Activated CD4-positive, alpha-beta T cell treated with anti-CD3 and anti-CD28 coated beads for 36 hours (primary cell): ENCODE measurements around the gene ZNF594. TPM values are rescaled to one million over a fixed set of nuclear protein-coding genes. Genes with fewer than 3 reads are reported as not detected.
"Not testable (repeated sequence)": the region's sequence is repeated elsewhere in the genome, so short reads cannot be mapped to it uniquely, and the experiment has no call there.

Source experiments
- ATAC-seq: fragments of 200-7000 bp; cut with Tn5 transposase; one replicate; pipeline ENCODE4 v1.10.0; 2021; ENCODE audit warnings: mild to moderate bottlenecking, moderate library complexity
- CTCF ChIA-PET: fragments of 350-600 bp; sonication (Branson Sonifier 250); formaldehyde crosslinking; loops from one replicate; lab custom pipeline; 2021; ENCODE audit warnings: antibody characterized with exemption; lab: Charles Lee
- POLR2A ChIA-PET: fragments of 350-600 bp; sonication (Branson Sonifier 250); formaldehyde crosslinking; loops from one replicate; lab custom pipeline; 2021; ENCODE audit warnings: antibody characterized with exemption, inconsistent platforms; lab: Charles Lee
- DNase-seq: peaks from one replicate; pipeline ENCODE4 v3.0.0-alpha.2; 2020
- H3K27ac Mint-ChIP-seq: one replicate; pipeline ENCODE4 v1.8.0; 2021; ENCODE audit warnings: mixed read lengths
- H3K27me3 Mint-ChIP-seq: one replicate; pipeline ENCODE4 v1.8.0; 2021; ENCODE audit warnings: mixed read lengths
- H3K36me3 Mint-ChIP-seq: one replicate; pipeline ENCODE4 v1.8.0; 2021; ENCODE audit warnings: low read depth, mixed read lengths
- H3K4me1 Mint-ChIP-seq: one replicate; pipeline ENCODE4 v1.8.0; 2021; ENCODE audit warnings: mixed read lengths
- H3K4me3 Mint-ChIP-seq: one replicate; pipeline ENCODE4 v1.8.0; 2021; ENCODE audit warnings: mild to moderate bottlenecking, moderate library complexity, mixed read lengths
- H3K9me3 Mint-ChIP-seq: one replicate; pipeline ENCODE4 v1.8.0; 2021; ENCODE audit warnings: low read depth, mixed read lengths
- intact Hi-C, 2 experiments: fragments of 100-400 bp; cut with DNase I in 1 of 2; cut with micrococcal nuclease in 1 of 2; formaldehyde crosslinking; loops; one replicate each; pipeline versions ENCODE4 v1.14.2 to v1.15.1; 2022 to 2024; cut with DNase I, micrococcal nuclease
- total RNA-seq, 2 experiments: library from RNA; stranded (reverse); gene quantifications; one replicate each; pipeline ENCODE4 v1.2.3, GENCODE V29; 2021

The ZNF594 gene
- 1 to 10 TPM; 8.0 to 8.4 TPM for total RNA-seq

DNA sequence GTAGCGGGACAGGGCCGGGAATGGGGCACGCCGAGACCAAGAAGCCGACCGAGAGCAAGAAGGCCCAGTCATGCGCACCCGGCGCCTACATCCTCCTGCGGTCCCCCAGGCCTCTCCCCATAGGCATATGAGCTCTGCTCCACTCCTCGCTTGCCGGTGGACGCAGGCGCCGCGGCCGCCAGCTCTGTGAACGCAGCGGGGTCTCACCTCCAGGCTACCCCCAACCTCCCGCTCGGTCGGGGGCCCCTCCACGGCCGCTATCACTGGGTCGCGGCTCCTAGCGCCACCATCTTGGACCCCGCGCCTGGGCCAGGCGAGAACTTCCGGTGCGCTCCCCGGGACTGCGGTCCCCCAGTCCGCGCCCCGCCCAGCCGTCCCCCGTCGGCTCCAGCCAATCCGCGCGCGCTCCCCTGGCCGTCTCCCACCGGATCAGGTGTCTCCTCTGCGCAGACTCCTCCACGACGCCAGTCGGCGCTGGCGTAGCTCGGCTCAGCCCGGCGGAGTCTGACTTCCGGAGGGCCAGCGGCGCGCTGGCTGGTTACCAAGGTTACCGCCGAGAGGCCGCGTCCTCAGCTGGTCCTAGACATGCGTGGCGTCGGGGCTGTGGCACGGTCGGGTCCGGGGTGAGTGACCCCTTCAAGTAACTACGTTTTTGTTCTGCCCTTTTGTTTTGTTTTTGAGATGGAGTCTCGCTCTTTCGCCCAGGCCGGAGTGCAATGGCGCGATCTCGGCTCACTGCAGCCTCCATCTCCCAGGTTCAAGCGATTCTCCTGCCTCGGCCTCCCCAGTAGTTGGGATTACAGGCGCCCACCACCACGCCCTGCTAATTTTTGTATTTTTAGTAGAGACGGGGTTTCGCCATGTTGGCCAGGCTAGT is at the start of gene ZNF594:
Gene ZNF594 (minus strand): TSS at position 328 of the 877 bp plus-strand sequence. CDS start 7,612 bp downstream, outside the sequence.
- DNase-seq = peak; percentile 99
- peak; percentile 100 for ATAC-seq
- Mint-ChIP-seq H3K4me3 (peak within 1 kb of the TSS; percentile 94), H3K9me3 (peaks cover 17% of the 10 kb centered on the region), H3K4me1 (peaks cover 27% of the 10 kb centered on the region), H3K27me3 (no peaks in the 10 kb centered on the region), H3K27ac (peak within 1 kb of the TSS; percentile 88), H3K36me3 (peaks cover 40% of the 10 kb centered on the region)
- intact Hi-C loops = loop anchor here (1.0 to 10.0 kb wide), 12 partner anchors 80 to 1251 kb away; partner anchors contain the start of genes C1QBP (in 2 of the 2), ANKFY1 (in 1 of the 2), DERL2 (in 1 of the 2) and DHX33 (in 1 of the 2)
- ChIA-PET CTCF (interaction anchor here (0.6 to 2.1 kb wide), 7 partner anchors 21 to 1458 kb away, joined by 3 to 6 read pairs (median 3); partner anchors contain the start of gene C1QBP), POLR2A (interaction anchor here (0.6 to 1.4 kb wide), 3 partner anchors 10 to 294 kb away, joined by 3 to 6 read pairs (median 3); partner anchors contain the start of genes DERL2 and MIS12)

DNA sequence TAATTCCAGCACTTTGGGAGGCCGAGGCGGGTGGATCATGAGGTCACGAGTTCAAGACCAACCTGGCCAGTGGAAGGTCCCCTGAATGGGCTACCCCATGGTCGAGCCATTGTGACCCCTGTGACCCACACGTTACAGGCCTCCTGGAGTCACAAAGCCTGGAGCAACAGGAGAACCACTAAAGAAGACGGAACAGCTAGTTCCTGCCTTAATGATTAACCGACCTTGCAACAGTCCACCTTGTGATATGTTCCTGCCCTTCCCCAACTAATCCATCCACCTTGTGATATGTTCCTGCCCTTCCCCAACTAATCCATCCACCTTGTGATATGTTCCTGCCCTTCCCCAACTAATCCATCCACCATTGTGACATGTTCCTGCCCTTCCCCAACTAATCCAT is 48.1 kb upstream of the ZNF594 start:
- not testable (repeated sequence) for H3K27ac Mint-ChIP-seq, ATAC-seq, H3K27me3 Mint-ChIP-seq, H3K9me3 Mint-ChIP-seq, H3K36me3 Mint-ChIP-seq, DNase-seq, H3K4me3 Mint-ChIP-seq
- ChIA-PET POLR2A (interaction anchor here (0.7 kb wide), 1 partner anchor 90 kb away, joined by 4 read pairs; no protein-coding TSS in a partner anchor), CTCF (interaction anchor here (1.3 kb wide), 1 partner anchor 12 kb away, joined by 3 read pairs; no protein-coding TSS in a partner anchor)
- intact Hi-C loops = loop anchor here in 1 of 2 experiments (5.0 to 10.0 kb wide), 2 partner anchors 43 to 135 kb away; partner anchors contain the start of gene RABEP1
- H3K4me1 Mint-ChIP-seq = peaks cover 32% of the 10 kb centered on the region

DNA sequence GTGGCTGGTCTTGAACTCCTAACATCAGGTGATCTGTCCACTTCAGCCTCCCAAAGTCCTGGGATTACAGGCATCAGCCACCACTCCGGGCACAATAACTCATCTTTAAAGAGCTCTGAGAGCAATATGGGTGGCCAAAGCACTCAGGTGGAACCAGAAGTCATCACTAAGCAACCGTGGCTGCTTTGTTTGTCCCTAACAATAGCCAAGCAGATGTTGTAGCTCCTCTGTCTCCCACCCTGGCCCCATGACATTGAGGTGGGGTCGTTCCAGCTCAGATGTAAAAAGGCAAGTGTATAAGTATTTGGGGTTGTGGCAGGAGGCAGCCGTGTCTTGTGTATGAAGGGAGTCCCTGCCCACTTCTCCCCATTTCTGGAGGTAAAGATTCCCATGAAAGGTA is 46.7 kb upstream of the ZNF594 start:
- CTCF ChIA-PET = interaction anchor here (0.8 to 1.1 kb wide), 5 partner anchors 8 to 31 kb away, joined by 3 to 4 read pairs (median 3); no protein-coding TSS in a partner anchor
- no peaks in the 10 kb centered on the region for H3K36me3 Mint-ChIP-seq
- no peak overlapping the region for H3K4me3 Mint-ChIP-seq
- H3K27me3 Mint-ChIP-seq = no peaks in the 10 kb centered on the region
- DNase-seq = no peak
- intact Hi-C loops = loop anchor here in 1 of 2 experiments (5.0 kb wide), 1 partner anchor 44 kb away; the partner anchor contains the start of gene RABEP1
- POLR2A ChIA-PET = interaction anchor here (0.5 to 0.7 kb wide), 2 partner anchors 167 to 179 kb away, joined by 3 to 5 read pairs; no protein-coding TSS in a partner anchor
- H3K27ac Mint-ChIP-seq = no peak overlapping the region
- peaks cover 3% of the 10 kb centered on the region for H3K9me3 Mint-ChIP-seq
- H3K4me1 Mint-ChIP-seq = peaks cover 32% of the 10 kb centered on the region
- no peak for ATAC-seq

DNA sequence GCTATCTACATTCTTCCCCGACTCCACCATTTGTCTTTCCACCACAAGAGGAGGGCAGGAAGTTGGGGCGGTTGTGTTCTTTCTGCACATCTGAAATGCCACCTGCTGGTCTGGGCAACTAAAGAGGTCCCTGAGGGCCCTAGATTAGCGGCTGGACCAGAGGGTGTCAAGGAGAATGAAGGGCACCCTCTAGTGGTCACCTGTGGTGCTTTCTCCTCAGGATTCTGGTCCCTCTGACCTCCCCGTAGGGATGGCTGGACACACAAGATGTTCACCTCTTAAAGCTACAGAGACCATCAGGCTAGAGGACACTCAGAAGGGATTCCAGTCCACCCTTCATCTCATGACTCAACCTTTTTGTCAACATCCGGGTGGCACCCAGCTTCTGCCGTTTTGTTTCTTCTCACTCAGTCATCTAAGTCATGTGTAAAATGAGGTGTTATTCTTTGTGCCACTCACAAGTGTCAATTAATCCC is 45.9 kb upstream of the ZNF594 start:
- Mint-ChIP-seq H3K4me1 (peaks cover 24% of the 10 kb centered on the region), H3K27me3 (no peaks in the 10 kb centered on the region), H3K27ac (no peak overlapping the region), H3K36me3 (no peaks in the 10 kb centered on the region), H3K4me3 (no peak overlapping the region), H3K9me3 (no peaks in the 10 kb centered on the region)
- DNase-seq (peak; percentile 70), ATAC-seq (peak; percentile 69)
- intact Hi-C loops = loop anchor here (1.0 to 5.0 kb wide), 2 partner anchors 40 to 45 kb away; partner anchors contain the start of gene RABEP1 (in 1 of the 2)
- ChIA-PET CTCF (interaction anchor here (0.9 to 1.3 kb wide), 5 partner anchors 8 to 32 kb away, joined by 3 to 4 read pairs (median 3); no protein-coding TSS in a partner anchor), POLR2A (interaction anchor here (0.6 kb wide), 1 partner anchor 263 kb away, joined by 4 read pairs; no protein-coding TSS in a partner anchor)

DNA sequence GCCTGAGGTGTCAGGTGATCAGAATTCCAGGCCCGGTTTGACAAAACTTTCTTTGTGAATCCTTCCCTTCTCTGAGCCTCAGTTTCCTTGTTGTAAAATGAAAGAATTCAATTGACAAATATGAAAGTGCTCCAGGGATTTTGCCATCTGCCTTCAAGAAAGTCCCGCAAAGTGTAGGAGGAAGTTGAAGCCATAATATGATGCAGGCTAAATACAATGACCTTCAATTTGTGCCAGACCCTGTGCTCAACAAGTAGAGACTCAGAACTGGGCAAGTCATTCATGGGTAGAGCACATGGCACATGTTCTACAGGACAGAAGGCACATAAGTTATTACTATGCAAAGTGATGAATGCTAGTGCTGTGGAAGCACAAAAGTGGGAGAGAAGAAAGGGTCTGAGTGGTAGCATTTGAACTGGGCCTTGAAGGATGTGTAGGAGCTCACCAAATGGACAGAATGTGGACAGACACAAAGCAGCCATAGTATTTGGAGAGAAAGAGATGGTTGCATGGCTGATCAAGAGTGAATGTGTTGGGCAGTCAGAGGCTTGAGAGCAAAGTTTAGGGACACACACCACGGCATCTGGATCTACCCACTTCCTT is 45.4 kb upstream of the ZNF594 start:
- Mint-ChIP-seq H3K4me1 (peaks cover 19% of the 10 kb centered on the region), H3K4me3 (no peak overlapping the region), H3K27ac (no peak overlapping the region), H3K27me3 (no peaks in the 10 kb centered on the region), H3K36me3 (no peaks in the 10 kb centered on the region), H3K9me3 (no peaks in the 10 kb centered on the region)
- DNase-seq (no peak), ATAC-seq (no peak)
- ChIA-PET CTCF (interaction anchor here (0.9 to 1.3 kb wide), 6 partner anchors 9 to 75 kb away, joined by 3 to 4 read pairs (median 3); no protein-coding TSS in a partner anchor), POLR2A (interaction anchor here (0.6 kb wide), 1 partner anchor 262 kb away, joined by 4 read pairs; no protein-coding TSS in a partner anchor)
- intact Hi-C loops = loop anchor here (1.0 to 5.0 kb wide), 2 partner anchors 40 to 45 kb away; partner anchors contain the start of gene RABEP1 (in 1 of the 2)

DNA sequence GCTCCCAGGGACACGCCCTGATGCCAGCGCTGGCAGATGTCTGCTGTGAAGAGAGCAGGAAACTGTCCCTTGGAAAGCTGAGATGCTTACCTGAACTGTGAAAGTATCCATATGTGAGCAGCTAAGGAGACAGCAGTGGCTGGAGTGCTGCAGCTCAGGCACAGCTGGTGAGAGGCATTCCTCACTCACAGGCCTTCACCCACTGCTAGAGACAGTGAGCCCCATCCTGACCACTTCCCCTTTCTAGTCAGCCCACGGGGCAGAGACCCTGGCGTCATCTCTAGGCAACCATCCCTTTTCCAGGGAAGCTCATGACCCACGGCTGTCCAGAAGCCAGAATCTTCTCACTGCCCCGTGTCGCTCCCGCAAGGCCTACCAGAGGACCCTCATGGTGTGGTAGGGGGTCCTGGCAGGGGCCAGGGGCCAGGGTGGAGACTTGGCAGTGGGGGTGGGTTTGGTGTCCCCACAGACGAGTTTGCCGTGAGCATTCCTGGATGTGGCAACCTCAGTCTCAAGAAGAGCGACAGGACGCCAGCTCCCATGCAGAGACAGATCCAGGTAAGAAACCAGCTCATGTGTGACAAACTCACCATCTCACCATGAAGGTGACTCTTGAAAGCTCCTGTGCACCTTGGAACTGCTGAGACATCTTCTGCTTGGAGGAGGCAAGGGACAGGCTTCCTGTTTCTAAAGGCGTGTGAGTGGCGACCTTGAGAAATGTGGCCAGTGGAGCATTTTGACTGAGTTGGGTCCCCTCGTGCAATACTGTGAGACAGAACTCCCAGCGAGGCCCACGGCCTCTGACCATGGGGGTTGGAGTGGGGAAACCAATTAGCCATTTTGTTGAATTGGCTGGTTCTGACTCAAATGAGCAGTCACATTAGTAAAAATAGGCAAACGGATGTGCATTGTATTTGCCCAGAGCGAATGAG is 43.2 kb upstream of the ZNF594 start, which contains the start of gene SCIMP:
Gene SCIMP (minus strand): TSS at position 216 of the 932 bp plus-strand sequence. CDS start 105 bp downstream, at position 111.
- ChIA-PET POLR2A (no interaction called here), CTCF (interaction anchor here (0.6 to 0.9 kb wide), 3 partner anchors 15 to 48 kb away, joined by 3 to 5 read pairs (median 4); no protein-coding TSS in a partner anchor)
- no peaks in the 10 kb centered on the region for H3K27me3 Mint-ChIP-seq
- intact Hi-C loops = loop anchor here in 1 of 2 experiments (5.0 kb wide), 1 partner anchor 47 kb away; the partner anchor contains the start of gene RABEP1
- no peak for ATAC-seq
- H3K36me3 Mint-ChIP-seq = no peaks in the 10 kb centered on the region
- no peaks in the 10 kb centered on the region for H3K9me3 Mint-ChIP-seq
- no peak within 1 kb of the TSS for H3K27ac Mint-ChIP-seq
- H3K4me1 Mint-ChIP-seq = peaks cover 8% of the 10 kb centered on the region
- no peak for DNase-seq
- no peak within 1 kb of the TSS for H3K4me3 Mint-ChIP-seq

DNA sequence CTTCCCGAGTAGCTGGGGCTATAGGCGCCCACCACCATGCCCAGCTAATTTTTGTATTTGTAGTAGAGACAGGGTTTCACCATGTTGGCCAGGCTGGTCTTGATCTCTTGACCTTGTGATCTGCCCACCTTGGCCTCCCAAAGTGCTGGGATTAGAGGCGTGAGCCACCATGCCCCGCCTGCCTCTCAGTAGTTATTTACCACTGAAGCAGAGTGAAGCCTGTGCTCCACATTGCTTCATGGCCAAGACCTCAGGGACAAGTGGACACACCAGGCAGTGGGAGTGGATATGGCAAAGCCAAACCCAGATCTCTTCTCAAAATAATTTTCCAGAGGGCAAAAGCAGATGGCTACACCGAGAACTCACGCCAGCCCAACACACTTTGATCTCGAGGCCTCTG is 41.8 kb upstream of the ZNF594 start:
- H3K4me3 Mint-ChIP-seq, H3K36me3 Mint-ChIP-seq, ATAC-seq, H3K27ac Mint-ChIP-seq, DNase-seq, CTCF ChIA-PET, H3K27me3 Mint-ChIP-seq, H3K9me3 Mint-ChIP-seq, intact Hi-C loops, POLR2A ChIA-PET, H3K4me1 Mint-ChIP-seq: not testable (repeated sequence)

DNA sequence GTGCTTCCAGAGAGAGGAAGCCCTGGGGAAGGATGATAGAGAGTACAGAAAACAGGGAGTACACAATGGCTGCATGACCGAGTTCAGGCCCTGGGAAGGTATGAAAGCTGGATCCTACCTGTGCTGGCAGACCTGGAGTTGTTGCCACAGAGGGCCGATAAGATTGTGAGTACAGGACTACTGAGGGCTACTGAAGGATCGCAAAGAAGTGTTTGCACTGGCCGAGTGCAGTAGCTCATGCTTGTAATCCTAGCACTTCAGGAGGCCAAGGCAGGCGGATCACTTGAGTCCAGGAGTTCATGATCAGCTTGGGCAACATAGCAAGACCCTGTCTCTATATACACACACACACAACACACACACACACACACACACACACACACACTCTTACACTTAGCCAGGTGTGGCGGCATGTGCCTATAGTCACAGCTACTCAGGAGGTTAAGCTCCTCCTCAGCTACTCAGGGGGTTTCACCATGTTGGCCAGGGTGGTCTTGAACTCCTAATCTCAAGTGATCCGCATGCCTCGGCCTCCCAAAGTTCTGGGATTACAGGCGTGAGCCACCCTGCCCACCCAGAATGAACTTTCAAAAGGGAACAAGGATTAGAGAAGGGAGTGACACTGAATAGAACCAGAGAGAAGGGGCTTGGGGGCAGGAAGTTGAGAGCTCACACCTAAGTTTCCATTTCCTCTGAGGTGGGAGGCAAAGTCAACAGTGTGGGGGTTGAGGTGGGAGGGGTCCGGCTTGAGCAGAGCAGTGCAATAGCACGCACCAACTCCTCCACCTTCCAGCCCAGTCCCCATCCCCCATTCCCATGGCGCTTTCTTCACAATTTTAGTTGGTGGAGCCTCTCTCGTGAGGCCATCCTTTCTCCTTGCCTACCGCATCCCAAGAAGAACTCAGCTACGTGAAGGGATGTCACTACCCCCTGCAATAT is 35.5 kb upstream of the ZNF594 start:
- Mint-ChIP-seq H3K27ac (no peak overlapping the region), H3K27me3 (no peaks in the 10 kb centered on the region), H3K36me3 (no peaks in the 10 kb centered on the region), H3K4me1 (peaks cover 18% of the 10 kb centered on the region), H3K4me3 (no peak overlapping the region), H3K9me3 (no peaks in the 10 kb centered on the region)
- intact Hi-C loops = no loop called here
- ATAC-seq (peak; percentile 60), DNase-seq (peak; percentile 16)
- ChIA-PET POLR2A (interaction anchor here (0.6 kb wide), 1 partner anchor 192 kb away, joined by 3 read pairs; the partner anchor contains the start of gene NUP88), CTCF (interaction anchor here (0.5 to 1.3 kb wide), 6 partner anchors 10 to 1079 kb away, joined by 3 to 4 read pairs (median 3); partner anchors contain the start of gene ZNF594)
